Measurements from ENCODE around the gene SOWAHC. TPM values are rescaled to one million over a fixed set of nuclear protein-coding genes. Genes with fewer than 3 reads are reported as not detected.

Gene SOWAHC
- total and polyA plus RNA-seq, 2 of the 13 experiments (the other 11 are each of a cell fraction or from before 2014, with no cell fraction given), result 21.2 to 22.5 TPM

- TF ChIP-seq MIER3 (CRISPR knock-in tag; IDR thresholded peaks at IDR 0.05; ENCODE audit: borderline replicate concordance) (no peak), TERF1 (CRISPR knock-in tag; IDR thresholded peaks at IDR 0.05) (peak; percentile 58; the same call in 1 of the 2 replicates), DNMT3B (CRISPR knock-in tag; conservative IDR thresholded peaks at IDR 0.05) (no peak), HMGXB4 (CRISPR knock-in tag; IDR thresholded peaks at IDR 0.05; ENCODE audit: borderline replicate concordance in 1 of 2, low read depth in 1 of 2) (peak in 1 of 2 experiments; percentile 72; a peak in 2 of 4 replicates), NFKB2 (CRISPR knock-in tag; IDR thresholded peaks at IDR 0.05; ENCODE audit: borderline replicate concordance) (no peak; the same call in 1 of the 2 replicates), ZNF468 (CRISPR knock-in tag; IDR thresholded peaks at IDR 0.05) (no peak), ZNF570 (CRISPR knock-in tag; IDR thresholded peaks at IDR 0.05; ENCODE audit: borderline replicate concordance) (no peak), NONO (IDR thresholded peaks at IDR 0.05) (no peak), NONO (CRISPR knock-in tag; conservative IDR thresholded peaks at IDR 0.05) (peak; percentile 74), KDM5B (CRISPR knock-in tag; IDR thresholded peaks at IDR 0.05; ENCODE audit: borderline replicate concordance) (peak; percentile 90; the same call in 1 of the 2 replicates), ZMYM3 (CRISPR knock-in tag; IDR thresholded peaks at IDR 0.05) (0 out of 2 replicates have a peak, but pooled peaks have one; percentile 20), KAT8 (CRISPR knock-in tag; IDR thresholded peaks at IDR 0.05) (no peak; the same call in 1 of the 2 replicates), ZIK1 (CRISPR knock-in tag; IDR thresholded peaks at IDR 0.05; ENCODE audit: borderline replicate concordance, low read depth) (peak; percentile 44; the same call in 1 of the 2 replicates), ZNF296 (CRISPR knock-in tag; conservative IDR thresholded peaks at IDR 0.05) (no peak), ZNF318 (CRISPR knock-in tag; IDR thresholded peaks at IDR 0.05) (peak; percentile 83; the same call in 1 of the 2 replicates), ZNF138 (CRISPR knock-in tag; IDR thresholded peaks at IDR 0.05; ENCODE audit: low read depth) (no peak), ZNF501 (CRISPR knock-in tag; IDR thresholded peaks at IDR 0.05) (peak; percentile 97)
These were observed 812 bp downstream of the SOWAHC start (continued) for GRCh38 chr2:109614715-109615636.
